ENCODE measurements around the gene NR6A1.
A peak's percentile ranks its signal among the peaks of the same experiment; 100 is the strongest.

NR6A1 gene

DNA sequence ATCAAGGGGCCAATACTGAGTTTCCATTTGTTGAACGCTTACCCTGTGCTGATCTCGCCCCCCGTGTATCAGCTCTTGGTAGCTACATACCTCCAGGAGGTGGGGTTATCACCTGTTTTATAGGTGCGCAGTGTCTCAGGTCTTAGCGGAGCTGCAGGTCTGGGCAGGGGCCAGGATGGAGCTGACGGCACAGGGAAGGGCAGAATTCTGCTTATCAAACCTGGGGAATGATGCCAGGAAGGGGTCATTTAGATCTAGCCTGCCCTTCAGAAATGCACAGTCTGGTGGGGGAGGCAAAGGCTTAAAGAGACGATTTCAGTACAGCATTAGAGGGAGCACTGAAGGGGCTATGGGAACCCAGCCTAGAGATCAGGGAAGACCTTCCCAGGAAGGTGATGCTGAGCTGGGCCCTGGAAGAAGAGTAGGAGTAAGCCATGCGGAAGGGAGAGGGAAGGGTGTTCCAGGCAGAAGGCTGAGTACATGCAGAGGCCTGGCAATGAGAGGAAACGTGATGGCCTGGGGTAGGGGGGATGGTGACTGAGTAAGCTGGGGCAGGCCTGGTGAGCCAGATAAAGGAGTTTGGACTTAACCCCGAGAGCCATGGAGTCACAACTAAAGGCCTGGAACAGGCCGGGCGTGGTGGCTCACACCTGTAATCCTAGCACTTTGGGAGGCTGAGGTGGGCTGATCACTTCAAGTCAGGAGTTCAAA lies 37.3 kb upstream of the NR6A1 start:
- TF ChIP-seq, protein P1, sequence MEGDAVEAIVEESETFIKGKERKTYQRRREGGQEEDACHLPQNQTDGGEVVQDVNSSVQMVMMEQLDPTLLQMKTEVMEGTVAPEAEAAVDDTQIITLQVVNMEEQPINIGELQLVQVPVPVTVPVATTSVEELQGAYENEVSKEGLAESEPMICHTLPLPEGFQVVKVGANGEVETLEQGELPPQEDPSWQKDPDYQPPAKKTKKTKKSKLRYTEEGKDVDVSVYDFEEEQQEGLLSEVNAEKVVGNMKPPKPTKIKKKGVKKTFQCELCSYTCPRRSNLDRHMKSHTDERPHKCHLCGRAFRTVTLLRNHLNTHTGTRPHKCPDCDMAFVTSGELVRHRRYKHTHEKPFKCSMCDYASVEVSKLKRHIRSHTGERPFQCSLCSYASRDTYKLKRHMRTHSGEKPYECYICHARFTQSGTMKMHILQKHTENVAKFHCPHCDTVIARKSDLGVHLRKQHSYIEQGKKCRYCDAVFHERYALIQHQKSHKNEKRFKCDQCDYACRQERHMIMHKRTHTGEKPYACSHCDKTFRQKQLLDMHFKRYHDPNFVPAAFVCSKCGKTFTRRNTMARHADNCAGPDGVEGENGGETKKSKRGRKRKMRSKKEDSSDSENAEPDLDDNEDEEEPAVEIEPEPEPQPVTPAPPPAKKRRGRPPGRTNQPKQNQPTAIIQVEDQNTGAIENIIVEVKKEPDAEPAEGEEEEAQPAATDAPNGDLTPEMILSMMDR (IDR thresholded peaks at IDR 0.05; ENCODE audit: control extremely low read depth, extremely low read depth, low read depth, missing control alignments): no peak
- no peak for DNase-seq (ENCODE audit: extremely low spot score)
- ChIA-PET POLR2A (interaction anchor here (0.6 kb wide), 1 partner anchor 14 kb away, joined by 3 read pairs; no protein-coding TSS in a partner anchor), CTCF (interaction anchor here (1.0 to 3.4 kb wide), 4 partner anchors 9 to 44 kb away, joined by 3 to 17 read pairs (median 4); partner anchors contain the start of gene WDR38)

DNA sequence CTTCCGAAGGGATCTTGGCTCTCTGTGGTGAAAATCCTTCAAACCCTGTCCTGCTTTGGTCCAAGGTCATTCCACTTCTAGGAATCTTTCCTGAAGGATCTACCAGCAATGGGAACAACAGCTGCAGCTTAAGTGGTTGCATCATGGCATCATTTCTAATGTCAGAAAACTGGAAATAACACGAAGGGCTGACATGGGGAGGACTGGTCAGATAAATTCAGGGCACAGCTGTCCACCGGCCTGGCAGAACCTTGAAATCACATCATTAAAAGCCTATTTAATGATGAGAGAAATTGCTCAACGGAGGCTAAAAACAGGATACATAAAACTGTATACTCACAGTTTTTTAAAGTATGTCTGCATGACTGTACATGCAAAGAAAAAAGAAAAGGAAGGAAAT lies 34.1 kb upstream of the NR6A1 start:
- TF ChIP-seq, protein P1 (IDR thresholded peaks at IDR 0.05; ENCODE audit: control extremely low read depth, extremely low read depth, low read depth, missing control alignments): no peak
- CTCF ChIA-PET: interaction anchor here (1.0 kb wide), 1 partner anchor 14 kb away, joined by 3 read pairs; no protein-coding TSS in a partner anchor
- DNase-seq (ENCODE audit: extremely low spot score): no peak
- POLR2A ChIA-PET: no interaction called here

DNA sequence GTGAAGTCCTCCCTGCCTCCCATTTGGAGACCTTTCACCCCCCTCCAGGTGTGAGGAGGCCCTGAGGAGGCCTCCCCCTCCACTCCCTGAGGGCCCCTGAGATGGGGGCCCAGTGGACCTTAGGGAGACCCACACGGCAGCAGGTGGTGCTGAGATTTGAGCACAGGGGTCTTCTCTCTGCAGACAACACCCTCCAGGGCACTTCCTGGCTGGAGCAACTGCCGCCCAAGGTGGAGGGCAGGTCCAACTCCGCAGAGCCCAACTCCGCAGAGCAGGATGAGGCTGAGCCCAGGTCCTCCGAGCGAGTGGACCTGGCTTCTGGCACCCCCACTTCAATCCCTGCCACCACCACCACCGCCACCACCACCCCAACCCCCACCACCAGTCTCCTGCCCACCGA lies 32.8 kb upstream of the NR6A1 start:
- DNase-seq (ENCODE audit: extremely low spot score): no peak
- CTCF ChIA-PET: interaction anchor here (0.8 to 1.0 kb wide), 3 partner anchors 29 to 49 kb away, joined by 3 to 5 read pairs (median 3); partner anchors contain the start of gene WDR38
- TF ChIP-seq, protein P1 (IDR thresholded peaks at IDR 0.05; ENCODE audit: control extremely low read depth, extremely low read depth, low read depth, missing control alignments): no peak
- POLR2A ChIA-PET: no interaction called here

DNA sequence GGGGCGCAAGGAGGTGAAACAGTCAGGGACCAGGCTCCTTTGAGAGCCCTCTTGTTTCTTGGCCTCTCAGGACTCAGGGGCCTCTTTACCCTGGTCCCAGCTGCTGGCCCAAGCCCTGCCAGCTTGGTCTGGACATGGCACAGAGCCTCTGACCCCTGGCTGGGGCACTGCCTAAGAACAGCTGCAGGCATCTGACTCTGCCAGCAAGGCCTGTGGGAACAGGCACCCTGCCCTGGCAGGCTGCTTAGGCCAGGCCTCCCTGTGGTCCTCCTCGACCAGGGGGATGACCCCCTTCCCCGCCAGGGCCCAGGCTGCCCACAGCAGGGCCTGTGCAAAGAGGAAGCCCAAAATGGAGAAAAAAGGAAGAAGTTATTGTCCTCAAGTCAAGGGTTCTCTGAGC lies 31.3 kb upstream of the NR6A1 start:
- ChIA-PET CTCF (interaction anchor here (0.7 to 1.3 kb wide), 2 partner anchors 9 to 30 kb away, joined by 3 read pairs; no protein-coding TSS in a partner anchor), POLR2A (no interaction called here)
- no peak for DNase-seq (ENCODE audit: extremely low spot score)
- TF ChIP-seq, protein P1 (IDR thresholded peaks at IDR 0.05; ENCODE audit: control extremely low read depth, extremely low read depth, low read depth, missing control alignments): no peak

DNA sequence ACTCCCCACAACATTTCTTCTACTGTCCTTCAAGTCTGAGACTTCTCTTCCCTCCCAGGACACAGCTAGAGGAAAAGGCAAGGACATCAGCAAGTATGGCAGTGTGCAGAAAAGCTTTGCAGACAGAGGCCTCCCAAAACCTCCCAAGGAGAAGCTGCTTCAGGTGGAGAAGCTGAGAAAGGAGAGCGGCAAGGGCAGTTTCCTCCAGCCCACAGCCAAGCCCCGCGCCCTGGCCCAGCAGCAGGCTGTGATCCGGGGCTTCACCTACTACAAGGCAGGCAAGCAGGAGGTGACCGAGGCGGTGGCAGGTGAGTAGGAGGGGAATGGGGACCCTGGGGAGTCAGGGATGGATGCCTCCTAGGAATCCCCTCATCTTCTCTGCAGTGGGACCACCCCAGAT lies 30.2 kb upstream of the NR6A1 start:
- no peak for DNase-seq (ENCODE audit: extremely low spot score)
- CTCF ChIA-PET: interaction anchor here (0.9 to 13.7 kb wide), 8 partner anchors 10 to 51 kb away, joined by 3 to 155 read pairs (median 6); partner anchors contain the start of genes OLFML2A and WDR38
- TF ChIP-seq, protein P1 (IDR thresholded peaks at IDR 0.05; ENCODE audit: control extremely low read depth, extremely low read depth, low read depth, missing control alignments): no peak
- POLR2A ChIA-PET: no interaction called here

DNA sequence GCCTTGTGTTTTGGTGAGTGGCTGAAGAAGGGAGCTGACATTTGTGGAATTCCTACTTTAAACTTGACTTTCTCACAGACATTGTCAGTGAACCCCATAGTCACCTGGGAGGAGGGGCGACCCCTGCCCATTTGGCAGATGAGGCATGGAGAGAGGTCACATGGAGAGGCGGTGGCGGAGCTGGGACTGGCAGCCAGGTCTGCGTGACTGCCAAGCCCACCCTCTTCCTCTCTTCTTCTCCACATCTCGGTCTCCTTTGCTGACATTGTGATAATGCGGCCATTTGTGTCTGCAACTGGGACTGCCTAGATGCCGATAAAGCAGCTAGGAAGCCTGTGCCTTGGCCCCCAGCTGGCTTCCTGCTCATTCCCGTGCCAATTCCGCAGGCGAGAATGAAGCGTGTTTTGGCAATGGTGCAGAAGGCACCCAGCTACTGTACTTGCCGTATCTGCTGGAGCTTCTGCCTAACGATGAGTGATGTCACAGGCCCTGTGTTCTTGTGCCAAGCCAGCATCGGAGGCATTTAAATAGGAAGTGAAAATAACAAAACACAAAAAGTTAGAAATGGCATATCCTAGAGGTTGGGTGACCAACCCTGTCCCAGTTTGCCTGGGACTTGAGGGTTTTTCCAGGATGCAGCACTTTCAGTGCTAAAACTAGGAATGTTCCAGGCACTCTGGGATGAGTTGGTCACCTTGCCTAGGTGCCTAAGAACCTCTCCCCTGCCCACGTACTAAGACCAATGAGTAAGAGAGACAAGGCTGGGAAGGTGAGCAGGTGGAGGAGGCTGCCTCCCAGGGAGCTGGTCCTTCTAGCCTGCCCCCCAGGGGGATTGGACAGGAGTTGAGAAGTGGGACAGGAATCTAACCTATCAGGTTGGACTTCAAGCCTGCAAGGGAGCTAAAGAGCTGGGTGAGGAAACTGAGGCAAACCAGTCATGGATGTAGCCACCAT lies 29.5 kb upstream of the NR6A1 start:
- TF ChIP-seq, protein P1 (IDR thresholded peaks at IDR 0.05; ENCODE audit: control extremely low read depth, extremely low read depth, low read depth, missing control alignments): no peak
- ChIA-PET POLR2A (no interaction called here), CTCF (interaction anchor here (0.8 to 13.7 kb wide), 12 partner anchors 8 to 52 kb away, joined by 3 to 155 read pairs (median 5); partner anchors contain the start of genes NR6A1, OLFML2A and WDR38)
- peak; percentile 61 for DNase-seq (ENCODE audit: extremely low spot score)
